NCI-H1930 (cell line): ENCODE results near the gene PANK2.
"Not testable (repeated sequence)": the region's sequence is repeated elsewhere in the genome, so short reads cannot be mapped to it uniquely, and the experiment has no call there.

Experiments
- DNase-seq, 2 experiments: peaks; one replicate each; lab custom pipeline; 2025; lab: John Stamatoyannopoulos, UW

Gene PANK2

DNA sequence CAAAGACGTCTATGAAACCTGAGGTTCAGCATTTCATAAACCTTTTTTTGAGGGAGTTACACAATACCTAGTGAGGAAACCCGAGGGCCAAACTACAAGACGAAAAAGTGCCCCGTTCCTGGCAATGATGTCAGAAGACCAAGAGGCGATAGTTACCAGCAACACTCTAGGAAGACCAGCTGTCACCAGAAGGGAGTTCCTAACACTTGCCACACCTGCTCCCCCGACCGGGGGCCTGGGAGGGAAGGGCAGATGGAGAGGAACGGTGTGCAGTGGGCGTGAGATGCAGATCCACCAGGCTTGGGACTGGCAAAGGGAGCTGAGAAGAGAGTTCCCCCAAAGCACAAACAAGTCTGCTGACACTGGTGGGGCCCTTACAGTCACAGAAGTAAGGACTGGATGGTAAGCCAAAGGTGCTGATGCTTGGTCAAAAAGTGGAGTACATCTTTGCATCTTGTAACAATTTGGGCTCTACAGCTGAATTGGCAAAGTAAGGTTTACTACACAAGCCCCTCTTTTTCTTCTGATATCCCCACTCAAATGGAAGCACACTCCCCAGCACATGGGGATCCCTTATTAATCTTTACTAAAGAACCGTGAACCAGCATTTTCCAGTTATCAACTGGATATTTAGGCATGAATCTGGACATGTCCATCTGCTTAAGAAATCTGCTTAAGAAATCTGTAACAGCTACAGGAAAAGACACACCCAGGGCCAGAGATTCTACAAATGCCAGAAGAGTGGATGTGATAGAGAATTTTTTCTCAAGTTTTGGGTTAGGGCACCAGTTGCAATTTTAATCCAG, 38.5 kb downstream of the PANK2 start:
- DNase-seq: no peak

DNA sequence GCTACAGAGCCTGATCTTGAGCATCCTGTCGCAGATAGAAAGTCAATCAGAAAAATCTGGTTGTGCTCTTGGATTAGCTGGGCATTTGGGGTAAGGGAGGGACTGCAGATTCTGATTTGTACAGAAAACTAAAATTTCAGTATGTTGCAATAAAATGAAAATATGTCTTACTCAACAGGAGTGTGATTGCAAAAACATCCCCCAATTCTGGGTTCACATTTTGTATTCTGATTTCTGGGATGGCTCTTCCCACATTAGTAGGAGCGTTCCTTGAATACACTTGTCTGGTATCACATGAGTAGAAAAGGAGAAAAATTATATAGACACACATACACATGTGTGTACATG, 40.5 kb downstream of the PANK2 start:
- no peak for DNase-seq

DNA sequence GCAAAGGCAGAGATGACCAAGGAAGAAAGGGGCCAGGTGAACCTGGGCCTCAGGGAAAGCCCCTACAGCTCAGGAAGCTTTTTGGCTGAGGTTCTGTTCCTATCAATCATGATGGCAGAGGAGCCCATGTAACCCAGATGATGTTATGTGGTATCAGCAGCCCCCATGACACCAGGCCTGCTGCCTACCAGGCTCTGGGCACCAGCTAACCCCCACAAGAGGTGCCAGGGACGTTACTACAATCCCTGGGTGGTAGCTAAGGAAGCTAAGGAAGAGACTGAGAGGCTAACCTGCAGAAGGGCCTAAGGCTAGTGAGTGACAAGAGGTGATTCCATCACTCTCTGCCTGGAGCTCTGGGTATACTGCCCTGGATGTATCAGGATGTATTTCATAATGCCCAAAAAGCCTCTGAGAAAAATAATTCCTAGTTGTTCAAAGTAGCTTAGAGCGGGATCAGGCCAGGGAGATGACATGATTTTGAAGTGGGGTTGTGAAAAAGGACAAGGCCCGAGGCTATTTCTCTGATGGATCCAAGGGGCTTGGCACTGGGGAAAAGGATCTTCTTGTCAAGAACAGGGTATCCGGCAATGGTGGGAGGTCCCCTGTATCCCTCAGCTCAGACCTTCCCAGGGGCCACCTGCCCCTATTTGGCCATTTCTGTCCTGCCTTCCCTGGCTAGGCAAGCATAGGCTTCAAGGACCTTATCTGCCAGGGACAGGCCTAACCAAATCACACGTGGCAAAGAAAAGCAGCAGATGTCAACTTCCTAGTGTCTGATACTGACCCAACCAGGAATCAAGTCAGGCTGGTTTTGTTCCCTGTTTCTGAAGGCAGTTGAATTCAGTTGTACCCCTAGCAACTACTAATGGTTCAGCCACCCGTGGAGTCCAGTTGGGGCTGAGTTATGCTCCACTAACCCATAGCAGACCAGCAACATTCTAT, 41.3 kb downstream of the PANK2 start:
- DNase-seq: no peak

DNA sequence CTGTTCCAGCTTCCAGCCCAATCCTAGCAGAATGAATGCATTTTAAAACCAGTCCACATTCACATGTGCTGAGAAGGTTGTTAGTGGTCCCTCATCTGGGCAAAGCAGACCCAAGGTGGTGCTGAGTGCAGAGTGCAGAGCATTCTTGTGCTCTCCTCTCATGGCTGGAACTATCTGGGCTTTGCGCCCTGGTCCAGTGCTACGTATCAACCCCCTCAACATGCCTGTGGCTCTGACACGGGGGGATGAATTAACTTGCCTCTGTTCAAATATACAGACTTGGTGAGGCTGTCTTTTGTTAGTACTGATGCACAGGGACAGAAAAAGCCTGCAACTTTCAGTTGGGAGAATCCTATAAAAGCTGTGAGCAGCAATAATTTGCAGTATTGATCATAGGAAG, 42.5 kb downstream of the PANK2 start:
- no peak for DNase-seq

DNA sequence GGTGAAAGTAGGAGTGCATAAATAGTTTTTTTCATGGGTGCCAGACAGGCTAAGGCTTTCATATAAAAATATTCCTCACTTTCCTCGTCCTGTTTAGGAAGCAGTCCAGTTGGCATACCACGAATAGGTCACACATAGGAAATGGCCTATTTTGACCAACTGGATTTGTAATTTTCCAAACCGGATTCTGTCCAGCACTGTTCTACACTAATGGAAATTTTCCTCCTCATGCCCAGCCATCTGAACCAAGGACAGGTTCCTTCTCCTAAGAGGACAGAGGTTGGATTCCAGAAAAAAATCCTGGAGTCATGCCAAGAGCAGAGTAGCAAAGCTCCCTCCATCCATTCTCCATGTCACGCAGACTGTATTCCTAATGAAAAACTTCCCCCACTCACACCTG, 43.1 kb downstream of the PANK2 start:
- no peak for DNase-seq

DNA sequence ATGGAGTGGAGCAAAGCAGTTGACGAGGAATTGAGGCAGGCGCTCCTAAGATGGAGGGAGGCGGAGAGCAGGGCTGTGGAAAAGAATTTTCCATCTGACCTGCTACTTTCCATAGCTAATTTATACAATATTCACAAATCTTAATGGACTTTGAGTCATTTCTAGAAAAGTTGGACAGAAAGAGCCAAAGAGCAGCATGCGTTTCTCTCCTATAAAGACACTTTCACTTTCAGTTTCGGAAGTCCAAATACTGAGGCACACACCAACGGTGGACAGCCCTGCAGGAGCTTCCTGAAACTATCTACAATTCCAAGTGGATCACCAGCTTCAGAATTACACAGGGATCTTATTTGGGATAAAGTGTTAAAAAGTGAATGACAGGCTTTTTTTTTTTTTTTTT, 43.5 kb downstream of the PANK2 start:
- DNase-seq: no peak

DNA sequence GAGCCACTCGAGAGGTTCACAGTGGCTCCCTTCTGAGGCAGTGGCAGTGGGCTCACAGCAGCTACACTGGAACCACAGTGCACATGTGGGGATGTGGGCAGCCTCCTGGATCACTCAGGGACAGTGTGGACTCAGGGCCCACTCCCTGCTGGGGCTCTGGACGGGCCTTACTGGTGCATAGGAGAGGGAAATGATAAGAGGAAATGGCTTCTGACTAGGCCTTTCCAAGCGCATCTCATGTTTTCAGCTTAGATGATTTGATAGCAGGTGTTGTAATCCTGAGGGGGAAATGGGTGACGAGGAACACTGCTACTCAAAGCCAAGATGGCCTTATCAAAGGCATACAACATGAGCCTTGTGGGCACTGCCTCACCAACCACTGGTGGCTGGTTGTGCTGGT, 44.0 kb downstream of the PANK2 start:
- no peak for DNase-seq

DNA sequence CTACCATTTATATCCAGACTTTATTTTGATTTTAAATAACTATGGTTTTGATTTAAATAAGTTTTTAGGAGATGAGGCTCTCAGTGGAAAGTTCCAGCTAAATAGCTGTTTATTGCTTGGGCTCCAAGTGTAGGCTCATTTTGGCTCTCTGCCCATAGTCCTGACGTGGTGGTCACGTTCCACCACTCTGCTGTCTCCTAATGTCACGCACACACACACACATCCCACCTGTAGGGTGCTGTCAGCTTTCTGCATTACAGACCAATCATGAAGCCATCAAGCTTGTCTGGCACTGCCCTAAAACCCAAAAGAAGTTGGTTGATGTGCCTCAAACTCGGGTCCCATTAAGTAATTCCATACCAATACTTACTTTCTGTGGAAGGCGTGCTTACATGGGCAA, 45.4 kb downstream of the PANK2 start:
- DNase-seq: no peak

DNA sequence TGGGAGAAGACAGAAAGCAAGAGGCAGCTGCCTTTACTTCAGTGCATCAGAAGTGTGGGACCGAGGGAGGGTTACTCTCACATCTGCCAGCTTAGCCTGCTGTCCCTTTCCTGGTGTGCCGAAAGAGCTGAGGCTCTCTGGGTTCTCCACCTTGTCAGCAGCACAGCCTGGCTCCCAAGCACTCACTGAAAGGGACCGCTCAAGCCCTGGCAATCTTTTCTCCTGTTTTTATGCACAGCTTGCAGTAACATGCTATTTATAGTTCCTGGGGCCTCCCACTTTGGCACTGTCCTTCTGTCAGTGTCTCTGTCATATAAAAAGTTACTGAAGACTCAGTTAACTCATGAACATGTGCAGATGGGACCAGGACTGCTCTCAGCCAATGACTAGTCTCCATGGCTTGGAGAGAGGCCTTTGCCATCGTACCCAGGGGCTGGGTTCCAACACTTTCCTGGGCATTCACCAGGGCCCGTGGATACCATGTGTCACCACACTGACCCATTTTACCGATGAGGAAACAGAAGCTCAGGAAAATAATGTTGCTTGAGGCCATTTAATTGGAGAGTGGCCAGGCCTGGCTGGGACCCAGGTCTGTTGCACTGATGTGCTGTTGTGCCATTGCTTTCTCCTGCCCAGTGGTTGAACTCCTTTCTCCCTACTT, 46.2 kb downstream of the PANK2 start:
- no peak for DNase-seq

DNA sequence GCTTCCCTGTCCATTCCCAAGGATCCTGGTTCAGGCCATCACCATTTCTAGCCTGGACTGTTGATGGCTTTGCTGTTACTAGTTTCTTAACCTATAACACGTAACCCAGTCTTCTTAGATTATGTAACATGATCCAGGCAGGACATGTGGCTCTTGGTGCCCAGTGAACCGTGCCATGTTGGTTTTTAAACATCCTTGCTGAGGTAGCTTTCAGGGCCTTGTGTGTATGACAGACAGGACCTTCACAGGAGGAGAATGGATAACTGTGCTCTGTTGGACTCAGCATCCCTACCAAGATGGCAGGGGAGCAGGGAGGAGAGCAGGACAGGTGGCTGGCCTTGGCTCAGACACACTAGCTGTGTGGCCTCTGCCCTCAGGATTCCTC, 46.8 kb downstream of the PANK2 start:
- DNase-seq: no peak

DNA sequence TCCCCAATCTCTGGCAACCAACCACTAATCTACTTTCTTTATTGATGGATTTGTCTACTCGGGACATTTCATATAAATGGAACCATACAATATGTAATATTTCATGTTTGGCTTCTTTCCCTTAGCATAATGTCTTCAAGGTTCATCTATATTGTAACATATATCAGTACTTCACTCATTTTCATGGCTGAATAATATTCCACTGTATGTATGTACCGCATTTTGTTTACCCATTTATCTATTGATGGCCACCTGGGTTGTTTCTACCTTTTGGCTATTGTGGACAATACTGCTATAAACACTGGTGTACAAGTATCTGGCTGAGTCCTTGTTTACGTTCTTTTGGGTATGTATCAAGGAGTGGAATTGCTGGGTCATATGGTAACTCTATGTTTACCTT, 48.4 kb downstream of the PANK2 start:
- no peak for DNase-seq

DNA sequence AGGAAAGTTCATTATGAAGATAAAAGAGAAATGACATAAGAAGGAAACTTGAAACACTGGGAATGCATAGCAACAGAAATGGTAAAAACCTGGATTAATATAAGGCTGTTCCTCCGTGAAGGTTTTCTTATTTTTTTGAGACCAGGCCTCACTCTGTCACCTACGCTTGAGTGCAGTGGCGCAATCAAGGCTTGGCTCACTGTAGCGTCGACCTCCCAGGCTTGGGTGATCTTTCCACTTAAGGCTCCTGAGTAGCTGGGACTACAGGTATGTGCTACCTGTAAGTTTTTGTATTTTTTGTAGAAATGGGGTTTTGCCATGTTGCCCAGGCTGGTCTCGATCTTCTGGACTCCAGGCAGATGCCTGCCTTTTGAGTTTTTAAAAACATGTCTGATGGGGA, 51.7 kb downstream of the PANK2 start:
- no peak for DNase-seq

DNA sequence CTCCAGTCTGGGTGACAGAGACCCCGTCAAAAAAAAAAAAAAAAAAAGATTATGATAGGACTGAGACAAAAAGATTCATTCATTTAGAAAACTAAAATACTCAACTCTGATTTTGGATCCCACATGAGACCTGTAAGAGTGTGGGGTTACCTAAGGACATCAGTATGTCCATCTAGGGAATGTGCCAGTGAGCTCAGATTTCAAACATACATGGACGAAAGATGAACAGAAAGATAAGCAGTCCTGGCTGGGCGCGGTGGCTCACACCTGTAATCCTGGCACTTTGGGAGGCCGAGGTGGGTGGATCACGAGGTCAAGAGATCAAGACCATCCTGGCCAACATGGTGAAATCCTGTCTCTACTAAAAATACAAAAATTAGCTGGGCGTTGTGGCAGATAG, 57.5 kb downstream of the PANK2 start:
- DNase-seq: not testable (repeated sequence)

DNA sequence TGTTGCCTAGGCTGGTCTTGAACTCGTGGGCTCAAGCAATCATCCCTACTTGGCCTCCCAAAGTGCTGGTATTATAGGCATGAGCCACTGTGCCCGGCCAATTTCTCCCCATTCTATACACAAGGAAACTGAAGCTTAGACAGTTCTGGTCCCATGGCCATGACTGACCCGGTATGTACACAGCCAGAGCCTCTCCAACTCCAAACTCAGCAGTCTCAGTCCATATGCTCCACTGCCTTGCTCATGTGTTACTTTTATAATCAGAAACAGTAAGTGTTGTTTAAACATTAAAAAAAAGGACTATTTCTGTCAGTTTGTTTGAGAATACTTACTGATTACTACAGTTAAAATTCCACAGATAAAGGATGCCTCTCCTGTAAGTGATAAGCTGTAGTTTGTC, 75.5 kb downstream of the PANK2 start:
- DNase-seq: no peak

DNA sequence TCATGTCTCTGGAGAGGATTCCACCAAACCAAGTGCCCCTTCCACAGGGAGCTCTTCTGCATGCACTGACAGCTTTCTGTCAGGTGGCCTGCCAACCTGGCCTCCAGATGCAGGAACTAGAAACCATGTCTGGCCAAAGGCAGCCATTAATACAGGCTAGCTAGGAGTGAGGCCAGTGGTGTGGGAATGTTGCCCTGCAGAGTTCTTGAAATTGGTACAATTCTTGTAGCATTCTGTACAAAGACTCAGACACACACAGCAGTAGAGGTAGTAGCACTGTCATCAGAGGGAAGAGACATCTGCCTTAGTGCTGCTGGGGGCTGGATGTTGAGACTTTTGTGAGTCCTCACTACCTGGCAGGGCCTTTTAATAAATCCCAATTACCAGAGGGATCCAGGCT, 77.4 kb downstream of the PANK2 start:
- DNase-seq: no peak

DNA sequence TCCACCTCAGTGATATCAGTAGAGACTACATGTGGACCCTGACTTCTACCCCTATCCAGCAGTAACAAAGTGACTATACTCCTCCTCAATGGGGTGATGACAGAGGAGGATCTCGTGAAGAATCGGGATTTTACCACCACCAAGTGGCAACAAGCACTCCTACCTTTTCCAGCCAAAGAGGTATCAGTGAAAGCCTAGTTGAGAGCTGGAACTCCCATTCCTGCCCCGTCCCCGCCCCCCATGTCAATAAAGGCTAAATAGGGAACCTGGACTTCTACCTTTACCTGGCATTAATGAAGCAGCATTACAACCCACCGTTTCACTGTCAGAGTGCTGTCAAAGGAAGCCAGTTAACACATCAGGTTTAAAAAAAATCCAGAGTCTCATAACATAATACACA, 80.8 kb downstream of the PANK2 start:
- DNase-seq: no peak

DNA sequence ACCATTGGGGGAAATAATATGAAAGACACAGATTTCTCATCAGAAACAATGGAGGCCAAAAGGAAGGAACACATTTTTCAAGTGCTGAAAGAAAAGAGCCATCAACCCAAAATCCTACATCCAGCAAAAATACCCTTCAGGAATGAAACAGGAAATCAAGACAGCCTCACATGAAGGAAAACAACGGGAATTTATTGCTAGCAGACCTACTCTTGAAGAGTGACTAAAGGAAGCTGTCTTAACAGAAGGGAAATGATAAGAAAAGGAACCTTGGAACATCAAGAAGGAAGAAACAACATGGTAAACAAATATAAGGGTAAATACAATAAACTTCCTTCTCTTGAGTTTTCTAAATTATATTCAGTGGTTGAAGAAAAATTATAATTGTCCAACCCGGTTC, 82.0 kb downstream of the PANK2 start:
- DNase-seq: no peak

DNA sequence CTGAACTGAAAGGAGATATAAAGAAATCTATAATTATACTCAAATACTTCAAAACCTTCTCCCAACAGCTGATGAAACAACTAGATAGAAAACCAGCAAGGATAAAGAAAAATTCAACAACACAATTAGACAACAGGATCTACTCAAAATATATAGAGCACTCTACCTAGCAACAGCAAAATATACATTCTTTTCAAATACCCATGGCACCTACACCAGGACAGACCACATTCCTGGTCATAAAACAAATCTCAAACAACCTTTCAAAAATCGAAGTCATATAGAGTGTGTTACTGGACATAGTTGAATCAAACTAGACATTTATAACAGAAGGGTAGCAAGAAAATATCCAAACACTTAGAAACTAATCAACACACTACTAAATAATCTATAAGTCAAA, 83.0 kb downstream of the PANK2 start:
- no peak for DNase-seq

DNA sequence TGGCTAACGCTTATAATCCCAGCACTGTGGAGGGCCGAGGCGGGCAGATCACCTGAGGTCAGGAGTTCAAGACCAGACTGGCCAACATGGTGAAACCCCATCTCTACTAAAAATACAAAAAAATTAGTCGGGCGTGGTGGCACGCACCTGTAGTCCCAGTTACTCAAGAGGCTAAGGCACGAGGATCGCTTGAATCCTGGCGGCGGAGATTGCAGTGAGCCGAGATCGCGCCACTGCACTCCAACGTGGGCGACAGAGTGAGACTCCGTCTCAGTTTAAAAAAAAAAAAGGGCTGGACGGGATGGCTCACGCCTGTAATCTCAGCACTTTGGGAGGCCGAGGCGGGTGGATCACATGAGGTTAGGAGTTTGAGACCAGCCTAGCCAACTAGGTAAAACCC, 83.4 kb downstream of the PANK2 start:
- not testable (repeated sequence) for DNase-seq

DNA sequence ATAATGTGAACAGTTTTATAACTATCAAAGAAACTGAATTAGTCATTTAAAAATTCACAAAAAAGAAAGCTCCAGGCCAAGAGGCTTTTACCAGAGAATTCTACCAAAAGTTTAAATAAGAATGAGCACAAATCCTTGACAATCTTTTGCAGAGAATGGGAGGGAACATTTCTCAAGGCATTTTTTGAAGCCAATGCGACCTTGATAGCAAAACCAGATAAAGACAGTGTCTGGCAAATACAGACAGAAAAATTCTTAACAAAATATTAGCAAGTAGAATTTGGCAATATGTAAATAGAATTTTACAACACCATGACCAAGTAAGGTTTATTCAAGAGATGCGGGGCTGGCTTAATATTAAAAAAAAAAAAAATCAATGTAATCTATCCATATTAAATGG, 84.5 kb downstream of the PANK2 start:
- DNase-seq: no peak

DNA sequence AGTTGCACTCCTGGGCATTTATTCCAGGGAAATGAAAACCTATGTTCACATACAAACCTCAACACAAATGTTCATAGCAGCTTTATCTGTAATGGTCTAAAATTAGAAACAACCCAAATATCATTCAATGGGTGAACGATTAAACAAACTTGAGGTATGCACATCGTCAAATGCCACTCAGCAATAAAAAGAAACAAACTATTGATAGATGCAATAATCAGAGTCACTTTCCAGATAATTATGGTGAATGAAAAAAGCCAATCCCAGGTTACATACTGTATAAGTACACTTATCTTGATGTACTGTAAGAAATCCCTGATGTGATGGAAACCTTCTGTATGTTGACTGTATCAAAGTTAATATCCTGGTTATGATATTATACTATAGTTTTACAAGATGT, 87.3 kb downstream of the PANK2 start:
- no peak for DNase-seq
